ENCODE measurements around the gene RPS24.

RPS24 gene

DNA sequence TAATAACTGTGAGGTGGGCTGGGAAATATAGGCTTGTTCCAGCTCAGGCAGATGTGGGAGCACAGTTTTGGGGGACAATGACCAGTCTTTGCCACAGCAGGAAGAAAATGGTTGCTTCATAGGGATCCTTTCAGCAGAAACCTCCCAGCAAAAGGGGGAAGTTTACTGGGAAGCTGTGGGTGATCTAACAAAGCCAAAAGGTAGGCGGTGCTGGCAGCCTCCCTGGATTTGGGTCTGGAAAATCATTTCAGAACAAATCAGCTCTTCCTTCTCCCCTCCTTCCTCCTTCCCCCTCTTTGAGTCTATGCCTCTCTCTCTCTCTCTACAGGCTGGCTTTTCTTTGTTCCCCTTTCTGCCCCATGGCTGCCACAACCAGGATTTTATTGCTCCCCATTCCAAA lies 16.2 kb downstream of the RPS24 start:
- H2BK5ac ChIP-seq (ENCODE audit: low read depth, low read length, poor library complexity, severe bottlenecking) = no peak overlapping the region
- no peak overlapping the region for H3K9ac ChIP-seq (ENCODE audit: low read length)
- H3K36me3 ChIP-seq (ENCODE audit: control insufficient read depth in 1 of 2, insufficient read depth in 2 of 2, low read depth in 1 of 2, low read length in 2 of 2) = peaks cover 4 to 21% of the 10 kb centered on the region in 2 experiments
- 100% methylated on average over 1 of the region's 1 CpG for WGBS
- H3K27me3 ChIP-seq (ENCODE audit: control insufficient read depth in 1 of 2, insufficient read depth in 1 of 2, low read length in 2 of 2) = no peaks in the 10 kb centered on the region
- no peak overlapping the region for H3K14ac ChIP-seq (ENCODE audit: low read length in 2 of 2)
- H3K4me2 ChIP-seq (ENCODE audit: low read length, poor library complexity, severe bottlenecking) = no peak overlapping the region
- no peaks in the 10 kb centered on the region for H3K9me3 ChIP-seq (ENCODE audit: control insufficient read depth, low read length)
- no peak overlapping the region for H4K91ac ChIP-seq (ENCODE audit: low read length)
- no peak overlapping the region for H3K18ac ChIP-seq (ENCODE audit: low read depth in 1 of 2, low read length in 2 of 2)
- H2BK12ac ChIP-seq (ENCODE audit: low read length in 2 of 2) = no peak overlapping the region
- peaks cover 2% of the 10 kb centered on the region for H3K79me1 ChIP-seq (replicated peaks; ENCODE audit: low read length, poor library complexity, severe bottlenecking)
- H4K8ac ChIP-seq (ENCODE audit: low read length) = no peak overlapping the region
- no peak overlapping the region for H3K23ac ChIP-seq (ENCODE audit: low read length in 2 of 2)
- no peak overlapping the region for H2AFZ ChIP-seq (ENCODE audit: low read depth, low read length)
- H2BK120ac ChIP-seq (ENCODE audit: low read depth, low read length) = no peak overlapping the region
- no peak overlapping the region for H2AK5ac ChIP-seq (ENCODE audit: low read length, severe bottlenecking)
- H3K4ac ChIP-seq (ENCODE audit: low read depth in 1 of 2, low read length in 2 of 2) = no peak overlapping the region
- H3K27ac ChIP-seq (ENCODE audit: low read length, poor library complexity, severe bottlenecking) = no peak overlapping the region
- H3K4me3 ChIP-seq (ENCODE audit: insufficient read depth in 1 of 2, low read depth in 1 of 2, low read length in 2 of 2) = no peak overlapping the region
- no peak overlapping the region for H2BK15ac ChIP-seq (ENCODE audit: low read depth, poor library complexity, severe bottlenecking)
- peaks cover 12% of the 10 kb centered on the region for H3K4me1 ChIP-seq (ENCODE audit: control insufficient read depth, insufficient read depth, low read depth, low read length)
- no peak for DNase-seq

DNA sequence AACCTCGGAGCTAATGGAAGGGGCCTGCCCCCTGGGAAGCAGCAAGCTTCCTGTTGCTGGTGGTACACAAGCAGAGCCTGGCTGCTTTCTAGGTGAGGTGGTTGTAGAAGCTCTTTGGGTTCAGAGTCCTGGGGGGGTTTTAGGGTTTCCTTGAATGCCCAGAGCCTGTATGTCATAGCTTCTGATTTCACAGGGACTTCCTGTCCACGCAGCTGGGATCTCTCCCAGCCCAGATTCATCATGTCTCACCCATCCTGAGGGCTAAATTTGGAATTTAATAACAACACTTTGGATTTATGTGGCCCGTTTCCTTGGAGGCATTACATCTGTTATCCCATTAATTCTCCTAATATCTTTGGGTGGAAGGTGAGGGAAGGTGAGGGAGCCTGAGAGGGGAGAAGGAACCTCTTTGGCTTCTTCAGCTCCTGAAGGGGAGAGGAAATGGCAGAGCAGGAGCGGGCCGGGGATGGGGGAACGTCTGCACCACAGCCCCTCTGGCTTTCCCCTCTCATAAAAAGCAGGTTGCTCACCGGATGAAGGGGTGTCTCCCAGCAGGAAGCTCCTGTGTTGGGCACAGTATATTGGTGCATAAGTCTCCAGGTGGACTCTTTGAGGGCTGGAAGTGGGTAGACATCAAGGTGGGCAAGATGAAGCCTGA lies 19.7 kb downstream of the RPS24 start:
- no peak overlapping the region for H3K4me3 ChIP-seq (ENCODE audit: insufficient read depth in 1 of 2, low read depth in 1 of 2, low read length in 2 of 2)
- H3K14ac ChIP-seq (ENCODE audit: low read length in 2 of 2) = no peak overlapping the region
- no peak overlapping the region for H3K23ac ChIP-seq (ENCODE audit: low read length in 2 of 2)
- no peak overlapping the region for H3K18ac ChIP-seq (ENCODE audit: low read depth in 1 of 2, low read length in 2 of 2)
- H3K27ac ChIP-seq (ENCODE audit: low read length, poor library complexity, severe bottlenecking) = no peak overlapping the region
- no peak overlapping the region for H2BK15ac ChIP-seq (ENCODE audit: low read depth, poor library complexity, severe bottlenecking)
- no peak overlapping the region for H2AFZ ChIP-seq (ENCODE audit: low read depth, low read length)
- peaks cover 4% of the 10 kb centered on the region for H3K79me1 ChIP-seq (replicated peaks; ENCODE audit: low read length, poor library complexity, severe bottlenecking)
- peaks cover 9% of the 10 kb centered on the region for H3K4me1 ChIP-seq (ENCODE audit: control insufficient read depth, insufficient read depth, low read depth, low read length)
- H2BK5ac ChIP-seq (ENCODE audit: low read depth, low read length, poor library complexity, severe bottlenecking) = no peak overlapping the region
- H3K9ac ChIP-seq (ENCODE audit: low read length) = peak overlapping the region; percentile 60
- no peak overlapping the region for H3K4me2 ChIP-seq (ENCODE audit: low read length, poor library complexity, severe bottlenecking)
- 29% methylated on average over 3 of the region's 7 CpGs for WGBS
- no peak overlapping the region for H2BK120ac ChIP-seq (ENCODE audit: low read depth, low read length)
- no peak overlapping the region for H4K91ac ChIP-seq (ENCODE audit: low read length)
- H3K36me3 ChIP-seq (ENCODE audit: control insufficient read depth in 1 of 2, insufficient read depth in 2 of 2, low read depth in 1 of 2, low read length in 2 of 2) = peaks cover 5 to 26% of the 10 kb centered on the region in 2 experiments
- DNase-seq = peak; percentile 53
- H3K9me3 ChIP-seq (ENCODE audit: control insufficient read depth, low read length) = no peaks in the 10 kb centered on the region
- H2BK12ac ChIP-seq (ENCODE audit: low read length in 2 of 2) = no peak overlapping the region
- no peak overlapping the region for H2AK5ac ChIP-seq (ENCODE audit: low read length, severe bottlenecking)
- no peak overlapping the region for H4K8ac ChIP-seq (ENCODE audit: low read length)
- no peaks in the 10 kb centered on the region for H3K27me3 ChIP-seq (ENCODE audit: control insufficient read depth in 1 of 2, insufficient read depth in 1 of 2, low read length in 2 of 2)
- peak overlapping the region in 1 of 2 experiments; percentile 26 for H3K4ac ChIP-seq (ENCODE audit: low read depth in 1 of 2, low read length in 2 of 2)

DNA sequence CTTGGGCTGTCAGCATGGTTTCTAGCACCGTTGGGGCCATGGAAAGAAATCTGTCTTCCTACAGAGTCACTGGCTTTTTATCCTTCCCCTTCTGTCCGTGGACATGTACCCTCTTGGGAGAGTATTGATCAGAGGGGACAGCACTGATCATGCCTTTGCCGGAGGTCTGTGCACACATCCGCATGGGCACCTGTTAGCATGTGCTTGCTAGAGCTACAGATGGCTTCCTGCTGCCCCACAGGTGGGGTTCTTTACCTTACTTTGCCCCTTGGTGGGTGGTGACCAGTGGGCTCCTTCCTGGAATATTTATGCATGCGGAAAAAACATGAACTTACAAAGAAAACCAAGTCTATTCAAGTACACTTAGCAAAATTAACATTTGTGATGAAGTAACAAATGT lies 24.9 kb downstream of the RPS24 start:
- Histone ChIP-seq H3K4me1 (ENCODE audit: control insufficient read depth, insufficient read depth, low read depth, low read length) (peaks cover 6% of the 10 kb centered on the region), H3K79me1 (replicated peaks; ENCODE audit: low read length, poor library complexity, severe bottlenecking) (peaks cover 1% of the 10 kb centered on the region), H3K4me2 (ENCODE audit: low read length, poor library complexity, severe bottlenecking) (no peak overlapping the region), H3K14ac (ENCODE audit: low read length in 2 of 2) (no peak overlapping the region), H3K27me3 (ENCODE audit: control insufficient read depth in 1 of 2, insufficient read depth in 1 of 2, low read length in 2 of 2) (no peaks in the 10 kb centered on the region), H3K23ac (ENCODE audit: low read length in 2 of 2) (no peak overlapping the region), H3K9me3 (ENCODE audit: control insufficient read depth, low read length) (no peaks in the 10 kb centered on the region), H2BK12ac (ENCODE audit: low read length in 2 of 2) (no peak overlapping the region), H3K36me3 (ENCODE audit: control insufficient read depth in 1 of 2, insufficient read depth in 2 of 2, low read depth in 1 of 2, low read length in 2 of 2) (peaks cover 5 to 15% of the 10 kb centered on the region in 2 experiments), H3K9ac (ENCODE audit: low read length) (no peak overlapping the region), H4K8ac (ENCODE audit: low read length) (no peak overlapping the region), H3K4ac (ENCODE audit: low read depth in 1 of 2, low read length in 2 of 2) (no peak overlapping the region), H3K27ac (ENCODE audit: low read length, poor library complexity, severe bottlenecking) (no peak overlapping the region), H2AK5ac (ENCODE audit: low read length, severe bottlenecking) (no peak overlapping the region), H3K4me3 (ENCODE audit: insufficient read depth in 1 of 2, low read depth in 1 of 2, low read length in 2 of 2) (no peak overlapping the region), H2BK120ac (ENCODE audit: low read depth, low read length) (no peak overlapping the region), H2BK5ac (ENCODE audit: low read depth, low read length, poor library complexity, severe bottlenecking) (no peak overlapping the region), H2BK15ac (ENCODE audit: low read depth, poor library complexity, severe bottlenecking) (no peak overlapping the region), H2AFZ (ENCODE audit: low read depth, low read length) (no peak overlapping the region), H4K91ac (ENCODE audit: low read length) (no peak overlapping the region), H3K18ac (ENCODE audit: low read depth in 1 of 2, low read length in 2 of 2) (no peak overlapping the region)
- no peak for DNase-seq
- 82% methylated on average over 4 of the region's 5 CpGs for WGBS

DNA sequence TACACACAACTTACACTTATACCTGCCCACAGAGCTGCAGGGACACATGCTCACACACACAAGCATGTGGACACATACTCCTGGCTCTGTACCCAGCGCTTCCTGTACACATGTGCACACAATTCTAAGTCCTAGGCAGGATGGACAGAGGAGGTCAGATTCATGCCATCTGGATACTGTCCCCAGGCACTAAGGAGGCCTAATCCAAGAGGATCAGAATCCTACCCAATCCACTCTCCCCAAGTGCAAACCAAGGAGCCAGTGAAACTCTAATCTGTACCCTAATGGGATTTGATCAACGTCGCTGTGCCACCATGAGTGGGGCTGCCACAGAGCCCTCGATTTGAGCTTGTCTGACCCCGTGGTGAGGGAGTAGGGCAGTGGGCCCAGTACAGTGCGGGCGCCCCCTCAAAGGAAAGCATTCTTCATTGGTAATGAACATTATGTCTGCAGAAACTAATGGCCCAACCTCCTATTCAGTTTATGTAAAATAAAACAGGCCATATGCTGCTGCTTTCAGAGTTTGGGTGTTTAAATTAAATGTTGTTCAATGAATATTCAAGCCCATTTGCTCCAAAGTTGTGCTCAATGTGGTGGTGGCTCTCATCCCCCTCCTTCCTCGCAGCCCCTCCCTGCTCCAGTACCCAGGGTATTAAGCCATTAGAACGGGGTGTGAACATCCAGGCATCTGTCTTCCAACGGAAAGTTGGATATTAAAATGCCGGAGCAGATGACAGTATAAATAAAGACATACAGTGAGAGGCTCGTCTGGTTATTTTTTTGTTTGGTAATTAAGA lies 26.4 kb downstream of the RPS24 start:
- Histone ChIP-seq H2BK15ac (ENCODE audit: low read depth, poor library complexity, severe bottlenecking) (no peak overlapping the region), H3K27ac (ENCODE audit: low read length, poor library complexity, severe bottlenecking) (no peak overlapping the region), H3K27me3 (ENCODE audit: control insufficient read depth in 1 of 2, insufficient read depth in 1 of 2, low read length in 2 of 2) (no peaks in the 10 kb centered on the region), H3K23ac (ENCODE audit: low read length in 2 of 2) (peak overlapping the region in 1 of 2 experiments; percentile 50), H2BK12ac (ENCODE audit: low read length in 2 of 2) (no peak overlapping the region), H3K4me1 (ENCODE audit: control insufficient read depth, insufficient read depth, low read depth, low read length) (peaks cover 1% of the 10 kb centered on the region), H4K91ac (ENCODE audit: low read length) (no peak overlapping the region), H2BK120ac (ENCODE audit: low read depth, low read length) (no peak overlapping the region), H3K36me3 (ENCODE audit: control insufficient read depth in 1 of 2, insufficient read depth in 2 of 2, low read depth in 1 of 2, low read length in 2 of 2) (peaks cover 0 to 3% of the 10 kb centered on the region in 2 experiments), H3K4me2 (ENCODE audit: low read length, poor library complexity, severe bottlenecking) (no peak overlapping the region), H4K8ac (ENCODE audit: low read length) (no peak overlapping the region), H3K4ac (ENCODE audit: low read depth in 1 of 2, low read length in 2 of 2) (no peak overlapping the region), H3K18ac (ENCODE audit: low read depth in 1 of 2, low read length in 2 of 2) (no peak overlapping the region), H3K79me1 (replicated peaks; ENCODE audit: low read length, poor library complexity, severe bottlenecking) (peaks cover 1% of the 10 kb centered on the region), H2BK5ac (ENCODE audit: low read depth, low read length, poor library complexity, severe bottlenecking) (no peak overlapping the region), H3K14ac (ENCODE audit: low read length in 2 of 2) (no peak overlapping the region), H3K4me3 (ENCODE audit: insufficient read depth in 1 of 2, low read depth in 1 of 2, low read length in 2 of 2) (no peak overlapping the region), H3K9me3 (ENCODE audit: control insufficient read depth, low read length) (no peaks in the 10 kb centered on the region), H2AFZ (ENCODE audit: low read depth, low read length) (no peak overlapping the region), H3K9ac (ENCODE audit: low read length) (no peak overlapping the region), H2AK5ac (ENCODE audit: low read length, severe bottlenecking) (no peak overlapping the region)
- no peak for DNase-seq
- 89% methylated on average over 12 of the region's 12 CpGs for WGBS

All from mesenchymal stem cell (in vitro differentiated cells and primary cell).